Measurements from ENCODE around the gene EPC1.
"Not testable (repeated sequence)": the region's sequence is repeated elsewhere in the genome, so short reads cannot be mapped to it uniquely, and the experiment has no call there.

EPC1 gene

GRCh38 chr10:32372000-32372875 is 25.3 kb upstream of the EPC1 start:
- DNase-seq: no peak

GRCh38 chr10:32371101-32371500 is 24.1 kb upstream of the EPC1 start:
- no peak for DNase-seq

GRCh38 chr10:32367793-32368453 is 21.0 kb upstream of the EPC1 start:
- no peak for DNase-seq

- DNase-seq: no peak
Observed at GRCh38 chr10:32366588-32366987, 19.6 kb upstream of the EPC1 start.

- DNase-seq: no peak
Observed at GRCh38 chr10:32366111-32366510, 19.2 kb upstream of the EPC1 start.

DNA sequence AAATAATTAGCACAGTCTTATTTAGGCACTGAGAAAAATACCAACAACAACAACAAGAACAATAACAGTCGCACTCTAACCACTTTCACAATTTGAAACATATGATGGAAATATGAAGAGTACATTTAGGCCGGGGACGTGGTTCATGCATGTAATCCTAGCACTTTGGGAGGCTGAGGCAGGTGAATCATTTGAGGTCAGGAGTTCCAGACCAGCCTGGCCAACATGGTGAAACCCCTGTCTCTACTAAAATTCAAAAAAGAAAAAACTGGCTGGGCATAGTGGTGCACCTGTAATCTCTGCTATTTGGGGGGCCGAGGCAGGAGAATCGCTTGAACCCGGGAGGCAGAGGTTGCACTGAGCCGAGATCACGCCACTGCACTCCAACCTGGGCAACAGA is 18.4 kb upstream of the EPC1 start:
- not testable (repeated sequence) for DNase-seq

DNA sequence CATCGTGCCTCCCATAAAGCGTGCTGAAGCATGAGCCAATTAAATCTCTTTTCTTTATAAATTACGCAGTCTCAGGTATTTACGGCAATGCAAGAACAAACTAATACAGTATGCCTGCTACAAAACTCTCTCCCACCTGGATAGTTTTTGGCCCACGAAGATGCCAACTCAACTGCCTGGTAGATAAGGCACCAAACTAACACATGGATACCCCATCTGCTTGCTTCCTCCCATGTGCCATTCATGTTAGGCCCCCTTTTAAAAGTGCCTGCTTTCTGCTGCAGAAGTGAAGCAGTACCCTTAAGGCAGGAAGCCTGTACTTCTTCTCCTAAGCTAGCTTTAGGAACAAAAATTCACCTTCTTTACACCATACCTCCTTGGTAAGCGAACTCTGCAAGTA is 15.6 kb upstream of the EPC1 start:
- DNase-seq: no peak

DNA sequence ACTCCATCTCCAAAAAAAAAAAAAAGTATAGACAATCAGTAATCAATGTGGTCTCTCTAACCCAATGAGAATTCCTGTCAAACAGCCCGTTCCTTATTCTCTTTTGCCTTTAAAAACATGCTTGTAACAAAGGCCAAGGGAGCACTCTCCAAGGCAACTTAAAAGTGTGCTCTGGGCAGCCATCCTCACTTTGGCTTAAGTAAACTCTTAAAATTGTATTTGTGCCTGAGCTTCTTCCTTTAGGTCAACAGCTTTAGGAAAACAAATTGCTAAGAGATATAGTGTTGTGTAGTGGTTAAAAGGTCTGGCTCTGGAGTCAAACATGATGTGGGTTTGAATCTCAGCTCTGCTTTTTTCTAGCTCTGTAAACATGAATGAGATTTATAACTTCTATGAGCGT is 13.9 kb upstream of the EPC1 start:
- DNase-seq: no peak

DNA sequence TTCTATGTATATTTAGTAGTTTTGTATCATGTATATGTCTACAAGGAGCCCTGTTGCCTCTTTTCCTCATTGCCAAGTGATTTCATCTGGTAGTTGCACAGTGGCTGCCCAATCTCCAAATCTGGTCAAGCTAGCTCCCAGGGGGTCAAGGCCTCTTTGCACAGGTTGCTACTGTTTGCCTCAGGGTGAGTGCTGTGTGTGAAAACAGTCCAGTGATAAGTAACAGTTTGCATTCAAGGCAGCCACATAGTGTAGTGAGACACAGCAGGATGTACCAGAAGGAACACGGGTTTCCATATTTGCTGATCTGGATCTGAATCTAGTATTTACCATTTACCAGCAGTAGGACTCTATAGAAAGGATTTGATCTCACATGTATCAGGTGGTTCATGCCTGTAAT is 13.3 kb upstream of the EPC1 start:
- no peak for DNase-seq

DNA sequence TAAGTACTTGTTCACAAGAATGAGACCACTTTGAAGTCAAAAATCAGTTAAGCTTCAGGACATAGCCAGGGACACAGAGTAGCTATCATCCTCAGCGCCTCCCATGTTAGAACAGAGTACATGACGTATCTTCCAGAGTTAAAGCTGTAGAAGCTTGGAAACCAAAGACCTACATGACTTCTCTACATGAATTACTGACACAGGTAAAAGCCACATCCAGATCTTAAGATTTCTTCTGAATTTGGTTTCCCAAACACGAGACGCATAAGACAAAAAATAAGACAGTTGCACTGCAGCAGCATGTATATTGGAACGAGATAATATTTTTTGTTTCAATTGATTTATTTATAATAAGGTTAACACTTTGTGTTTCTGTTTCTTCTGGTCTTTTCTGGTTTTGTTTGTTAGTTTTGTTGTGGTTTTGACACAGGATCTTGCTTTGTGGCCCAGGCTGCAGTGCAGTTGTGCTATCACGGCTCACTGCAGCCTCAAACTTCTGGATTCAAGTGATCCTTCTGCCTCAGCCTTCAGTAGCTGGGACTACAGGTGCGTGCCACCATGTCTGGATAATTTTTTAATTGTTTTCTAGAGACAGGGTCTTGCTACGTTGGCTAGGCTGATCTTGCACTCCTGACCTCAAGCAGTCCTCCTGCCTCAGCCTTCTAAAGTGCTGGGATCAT is 10.2 kb upstream of the EPC1 start:
- no peak for DNase-seq

DNA sequence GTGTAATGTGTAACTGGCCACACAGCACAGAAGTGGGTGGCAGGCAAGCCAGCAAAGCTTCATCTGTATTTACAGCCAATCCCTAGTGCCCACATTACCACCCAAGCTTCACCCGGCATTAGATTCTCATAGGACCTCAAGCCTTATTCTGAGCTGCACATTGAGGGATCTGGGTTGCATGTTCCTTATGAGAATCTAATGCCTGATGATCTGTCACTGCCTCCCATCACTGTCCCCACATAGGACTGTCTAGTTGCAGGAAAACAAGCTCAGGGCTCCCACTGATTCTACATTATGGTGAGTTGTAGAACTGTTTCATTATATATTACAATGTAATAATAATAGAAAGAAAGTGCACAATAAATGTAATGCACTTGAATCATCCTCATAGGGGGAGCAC is 7.7 kb upstream of the EPC1 start:
- DNase-seq: not testable (repeated sequence)

DNA sequence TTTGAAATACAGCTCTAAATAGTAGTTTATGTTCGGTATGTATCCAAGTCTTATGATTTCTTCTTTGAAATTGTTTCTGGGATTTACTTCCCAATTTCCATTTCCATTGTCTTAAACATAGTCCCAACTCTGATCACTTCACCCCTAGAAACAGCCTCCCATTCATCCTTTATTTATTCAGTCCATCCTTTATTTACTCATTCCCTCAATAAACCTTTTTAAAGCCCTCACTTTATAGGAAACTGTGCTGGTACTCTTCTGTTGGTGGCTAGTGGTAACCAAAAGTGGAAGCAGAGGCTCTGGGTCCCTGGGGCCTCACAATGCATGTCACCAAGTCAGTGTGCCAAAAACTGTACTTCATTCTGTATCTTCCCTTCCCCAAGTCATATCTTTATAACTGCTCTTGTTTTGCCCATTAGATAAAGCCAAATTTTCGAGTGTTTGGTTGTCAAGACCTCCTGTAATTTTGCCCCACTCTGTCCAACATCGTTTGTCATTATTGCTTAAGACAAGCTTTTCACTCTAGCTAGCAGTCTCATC is 3.9 kb upstream of the EPC1 start:
- no peak for DNase-seq

DNA sequence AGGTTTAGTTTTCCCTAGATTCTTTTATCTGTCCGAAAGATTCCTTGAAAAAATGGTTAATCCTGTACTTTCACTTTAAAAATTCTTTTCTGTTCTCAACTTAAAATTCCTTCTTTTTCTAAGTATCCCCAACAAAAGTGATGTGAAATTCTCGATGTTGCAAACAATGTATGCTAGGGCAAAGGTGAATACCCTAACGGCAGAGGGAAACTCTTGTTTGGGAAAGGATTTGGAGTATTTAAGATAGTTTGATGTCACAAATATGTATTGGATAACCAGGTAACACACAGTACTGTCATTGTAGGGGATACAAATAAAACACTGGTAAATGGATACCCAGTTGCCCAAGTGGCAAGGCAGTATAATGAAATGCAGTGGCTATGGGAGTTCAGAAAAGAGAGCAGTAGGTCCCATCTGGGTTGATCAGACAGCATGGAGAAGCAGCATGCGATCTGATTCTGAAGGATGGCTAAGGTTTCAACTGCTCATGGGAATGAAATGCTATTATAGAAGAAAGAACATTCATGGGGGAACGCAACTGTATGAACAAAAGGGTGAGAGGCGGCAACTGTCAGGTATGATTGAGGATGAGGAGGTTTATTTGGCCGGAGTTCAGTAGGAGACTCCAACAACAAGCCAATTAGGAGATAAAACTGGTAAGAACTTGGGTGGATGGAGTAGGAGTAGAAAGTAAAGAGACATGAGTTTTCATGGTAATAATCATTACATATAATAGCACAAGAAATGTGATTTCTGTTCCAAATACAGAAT is 3.2 kb upstream of the EPC1 start:
- no peak for DNase-seq

GRCh38 chr10:32349199-32349585 is 2.2 kb upstream of the EPC1 start:
- DNase-seq: no peak

GRCh38 chr10:32348297-32349198 is 1.6 kb upstream of the EPC1 start:
- no peak for DNase-seq

DNA sequence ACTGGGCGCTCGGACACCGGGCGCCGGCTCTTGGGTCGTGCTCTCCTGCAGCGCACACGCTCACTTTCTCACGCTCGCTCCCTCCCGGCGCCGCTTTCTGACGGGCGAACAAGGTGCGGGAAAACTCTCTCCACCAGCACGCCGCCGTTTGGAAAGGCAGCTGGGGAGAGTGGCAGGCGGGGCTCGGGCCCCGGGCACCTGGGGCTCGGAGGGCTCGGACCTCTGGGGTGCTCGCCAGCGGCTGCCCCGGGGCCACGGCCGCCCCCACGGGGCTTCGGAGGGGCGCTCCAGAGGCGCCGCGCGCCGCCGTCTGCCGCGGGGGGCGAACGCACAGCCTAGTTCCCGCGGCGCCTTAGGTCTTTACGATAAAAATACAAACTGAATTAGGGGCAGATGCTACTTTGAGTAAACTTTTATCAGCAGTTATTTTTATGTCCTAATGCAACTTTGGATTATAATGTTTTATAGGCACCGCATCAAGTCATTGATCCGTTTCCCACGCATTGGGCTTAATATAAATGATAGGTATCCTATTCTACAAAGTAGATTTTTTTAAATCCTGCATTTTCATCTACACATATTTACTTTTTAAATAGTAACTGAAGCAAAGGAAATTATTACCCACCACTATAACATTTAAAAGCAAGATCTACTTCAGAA is 535 bp upstream of the EPC1 start:
- no peak for DNase-seq

- DNase-seq: peak; percentile 95
Observed at GRCh38 chr10:32346134-32346550, 816 bp downstream of the EPC1 start.

- DNase-seq: no peak
Observed at GRCh38 chr10:32341596-32341995, 5.4 kb downstream of the EPC1 start.

DNA sequence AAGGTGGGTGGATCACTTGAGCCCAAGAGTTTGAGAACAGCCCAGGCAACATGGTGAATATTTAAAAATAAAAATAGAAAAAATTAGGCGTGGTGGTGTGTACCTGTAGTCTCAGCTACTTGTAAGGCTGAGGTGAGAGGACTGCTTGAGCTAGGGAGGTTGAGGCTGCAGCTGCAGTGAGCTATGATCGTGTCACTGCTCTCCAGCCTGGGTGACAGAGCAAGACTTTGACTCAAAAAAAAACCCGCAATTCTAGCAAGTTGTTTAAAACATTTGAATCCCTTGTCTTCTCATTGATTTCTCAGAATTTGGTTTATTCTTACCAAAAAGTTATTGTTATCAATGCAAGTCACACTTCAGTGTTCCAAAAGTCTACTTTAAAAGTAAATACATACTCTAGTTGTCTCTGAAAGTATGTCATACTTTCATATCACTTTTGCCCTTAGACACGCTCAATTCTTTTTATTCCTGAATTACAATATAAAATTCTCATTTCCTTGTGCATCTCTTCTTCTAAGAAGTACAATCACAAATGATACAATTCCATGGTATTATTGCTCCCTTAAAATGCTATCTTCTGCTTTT is 6.3 kb downstream of the EPC1 start:
- DNase-seq: no peak

GRCh38 chr10:32338262-32338661 is 8.7 kb downstream of the EPC1 start:
- no peak for DNase-seq

DNA sequence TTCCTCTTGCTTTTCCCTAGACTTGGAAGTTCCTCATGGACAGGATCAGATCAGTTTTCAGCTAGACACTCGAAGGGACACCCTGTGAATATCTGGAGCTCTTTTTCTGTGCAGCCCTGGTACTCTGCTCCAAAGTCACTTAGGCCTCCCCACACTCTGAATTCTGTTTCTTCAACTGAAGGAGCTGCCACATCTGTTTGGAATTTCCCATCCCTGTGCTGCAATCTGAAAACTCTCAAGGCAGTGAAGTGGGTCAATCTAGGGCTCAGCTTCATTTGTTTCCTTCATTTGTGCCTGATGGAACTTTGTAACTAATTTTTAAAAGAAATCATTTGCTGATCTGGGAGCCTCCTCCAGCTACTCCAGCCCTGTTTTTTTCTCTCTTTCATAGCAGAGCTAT is 9.6 kb downstream of the EPC1 start:
- DNase-seq: no peak

Measured in T1000 (cell line).